GM19193 (cell line): ENCODE results near the gene CHST3.

Experiments used
- POLR2A ChIP-seq: IDR thresholded peaks from 4 replicates; pipeline ENCODE4 v1.6.1; 2011; ENCODE audit not compliant: insufficient read depth, insufficient read length; ENCODE audit errors: extremely low read depth

CHST3 gene

GRCh38 chr10:72037266-72037665 lies 73.1 kb downstream of the CHST3 start:
- TF ChIP-seq POLR2A, result no peak

GRCh38 chr10:72037811-72038210 lies 73.6 kb downstream of the CHST3 start:
- no peak for TF ChIP-seq POLR2A

DNA sequence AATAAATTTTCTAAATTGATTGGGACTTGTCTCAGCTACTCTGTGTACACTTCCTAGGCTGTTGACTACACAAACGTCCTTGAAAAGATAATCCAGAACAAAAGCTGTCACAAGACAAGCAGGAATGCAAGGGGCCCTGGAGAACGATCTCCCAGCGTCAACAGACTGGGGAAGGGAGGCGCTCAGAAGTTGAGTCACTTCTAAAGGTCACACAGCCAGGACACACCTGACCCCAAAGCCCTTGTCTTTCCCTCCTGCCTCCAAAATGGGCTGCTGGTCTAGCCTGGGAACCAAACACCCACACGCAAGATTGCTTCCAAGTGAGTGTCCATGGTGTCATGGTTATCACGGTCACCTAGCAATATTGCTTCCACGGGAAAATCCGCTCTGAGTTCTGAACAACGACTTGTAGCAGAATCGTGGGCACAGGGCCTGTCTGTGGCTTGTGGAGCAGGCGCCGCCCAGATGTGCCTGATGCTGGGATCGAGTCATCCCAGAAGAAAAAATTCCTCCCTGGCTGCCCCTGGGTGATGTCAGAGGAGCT lies 74.3 kb downstream of the CHST3 start:
- TF ChIP-seq POLR2A, result no peak

DNA sequence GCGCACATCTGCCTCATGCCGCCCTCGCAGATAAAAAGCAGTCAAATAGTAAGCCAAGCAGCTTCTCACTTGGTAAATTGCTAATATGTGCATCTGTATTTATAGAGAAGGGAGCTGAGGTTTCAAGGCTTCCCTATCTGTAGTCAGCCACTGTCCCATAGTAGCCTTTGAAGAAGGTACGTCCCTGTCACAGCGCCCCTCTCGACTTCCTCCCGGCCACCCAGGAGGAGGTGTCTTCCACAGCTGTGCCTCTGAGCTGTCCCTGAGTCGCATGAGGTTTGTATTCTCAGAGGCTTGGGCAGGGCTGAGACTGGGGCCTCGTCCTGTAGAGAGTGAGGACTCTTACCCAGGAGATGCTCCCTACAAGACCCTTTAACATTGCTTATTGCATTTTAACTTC lies 75.2 kb downstream of the CHST3 start:
- TF ChIP-seq POLR2A, result no peak

- no peak for TF ChIP-seq POLR2A
These were observed 77.3 kb downstream of the CHST3 start for GRCh38 chr10:72041491-72041890.

DNA sequence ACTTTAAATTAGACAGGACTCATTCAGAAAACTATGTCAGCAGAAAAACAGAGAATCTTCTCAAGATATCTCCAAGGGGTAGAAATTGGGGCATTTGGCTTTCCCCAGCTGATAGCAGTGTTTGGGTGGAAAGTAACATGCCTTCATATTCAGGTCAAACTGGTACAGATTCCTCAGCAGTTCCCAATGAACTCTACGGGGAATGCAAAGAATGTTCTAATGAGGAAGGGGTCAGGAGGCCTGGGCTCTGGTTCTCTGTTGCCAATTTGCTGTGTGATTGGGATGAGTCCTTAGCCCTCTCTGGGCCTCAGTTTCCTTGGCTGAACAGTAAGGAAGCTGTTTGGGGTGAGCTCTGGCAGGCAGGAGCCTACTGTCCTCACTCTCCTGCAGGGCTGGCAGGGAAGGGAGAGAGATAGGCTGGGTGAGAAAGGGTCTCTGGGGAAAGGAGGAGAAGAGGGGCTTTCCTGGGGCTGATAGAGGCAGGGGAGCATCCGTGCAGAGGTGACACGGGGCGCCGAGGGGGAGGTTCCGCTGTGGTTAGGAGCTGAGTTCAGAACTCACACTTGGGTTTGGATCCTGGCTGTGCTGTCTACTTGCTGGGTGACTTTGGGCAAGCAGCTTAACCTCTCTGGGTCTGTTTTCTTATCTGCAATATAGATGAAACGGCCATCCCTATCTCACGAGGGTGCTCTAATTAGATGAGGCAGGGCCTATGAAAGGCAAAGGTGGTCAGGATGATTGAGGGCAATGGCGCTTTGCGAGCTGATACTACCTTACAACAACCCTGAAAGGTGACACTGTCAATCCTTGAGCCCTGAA lies 79.0 kb downstream of the CHST3 start:
- no peak for TF ChIP-seq POLR2A

GRCh38 chr10:72044417-72045041 lies 80.3 kb downstream of the CHST3 start:
- TF ChIP-seq POLR2A, result no peak

DNA sequence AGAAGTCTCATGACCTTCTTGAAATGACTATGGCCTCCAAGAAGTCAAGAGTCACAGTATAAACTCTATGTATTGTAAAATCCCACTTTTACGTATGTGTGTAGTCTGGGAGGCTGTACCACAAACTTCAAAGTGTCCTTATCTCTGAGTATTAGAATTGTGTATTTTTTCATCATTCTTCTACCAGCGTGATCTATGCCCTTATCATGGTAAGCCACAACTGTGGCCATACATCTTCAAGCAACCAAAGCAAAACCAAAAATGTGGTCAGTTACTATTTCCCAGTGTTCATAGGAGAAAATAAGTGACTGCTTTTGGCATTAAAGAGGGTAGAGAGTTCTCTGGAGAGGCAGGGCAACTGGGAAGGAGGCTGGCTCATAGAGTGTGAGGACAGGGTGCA lies 81.4 kb downstream of the CHST3 start:
- no peak for TF ChIP-seq POLR2A

GRCh38 chr10:72048450-72049124 lies 84.4 kb downstream of the CHST3 start:
- no peak for TF ChIP-seq POLR2A

GRCh38 chr10:72049472-72049871 lies 85.3 kb downstream of the CHST3 start:
- TF ChIP-seq POLR2A, result no peak

DNA sequence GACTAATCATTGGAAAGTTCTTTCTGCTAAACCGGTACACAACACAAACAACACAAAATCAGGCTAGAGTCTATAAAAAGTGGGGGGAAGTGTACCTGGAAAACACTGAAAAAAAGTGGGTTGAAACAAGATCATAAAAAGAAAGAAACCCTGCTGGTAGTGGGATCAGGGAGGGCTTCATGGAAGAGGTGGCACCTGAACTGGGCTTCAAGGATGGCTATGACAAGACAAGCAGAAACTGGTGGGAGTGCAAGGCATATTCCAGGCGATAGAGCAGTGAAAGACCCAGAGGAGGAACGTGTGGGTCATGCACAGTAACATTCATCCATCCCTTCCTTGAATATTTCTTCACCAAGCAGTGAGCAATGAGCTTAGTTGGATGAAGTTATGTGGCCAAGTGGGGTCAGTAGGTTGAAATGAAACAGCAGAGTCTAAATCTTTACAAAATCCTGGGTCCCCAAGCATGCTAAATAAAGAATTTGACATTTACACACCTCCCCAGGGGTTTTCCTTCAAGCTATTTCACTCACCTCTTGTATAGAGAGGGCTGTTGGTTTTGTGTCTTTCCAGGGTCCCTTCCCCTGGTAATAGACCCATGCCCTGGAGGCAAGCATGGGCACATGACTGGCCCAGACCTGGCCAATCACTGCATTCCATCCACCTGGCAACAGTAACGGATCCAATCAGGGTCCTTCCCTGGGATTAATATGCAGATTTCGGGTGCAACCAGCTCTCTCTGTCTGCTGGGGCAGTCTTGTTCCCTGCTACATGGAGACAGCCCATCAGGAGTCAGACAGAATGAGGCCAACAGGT lies 86.0 kb downstream of the CHST3 start:
- no peak for TF ChIP-seq POLR2A

- TF ChIP-seq POLR2A, result no peak
These were observed 86.7 kb downstream of the CHST3 start for GRCh38 chr10:72050873-72051272.

- TF ChIP-seq POLR2A, result no peak
These were observed 89.5 kb downstream of the CHST3 start for GRCh38 chr10:72053690-72054089.

- no peak for TF ChIP-seq POLR2A
These were observed 91.9 kb downstream of the CHST3 start for GRCh38 chr10:72056113-72056512.
